Astrocyte (in vitro differentiated cells and primary cell): ENCODE results near the gene OR51B2.

Source experiments
- CTCF ChIP-seq: IDR thresholded peaks from 2 replicates; pipeline ENCODE4 v1.5.1; 2011; ENCODE audit warnings: low read depth, mild to moderate bottlenecking, inconsistent platforms, low read length, moderate library complexity; ENCODE audit not compliant: insufficient read depth
- EZH2 ChIP-seq: IDR thresholded peaks from 2 replicates; pipeline ENCODE4 v1.6.1; 2012; ENCODE audit warnings: mild to moderate bottlenecking, low read length, inconsistent platforms; ENCODE audit not compliant: insufficient read depth

GRCh38 chr11:5283086-5283485, 41.0 kb downstream of the OR51B2 start:
- no peak for TF ChIP-seq CTCF
- no peak for TF ChIP-seq EZH2
